OCI-LY1 (cell line): ENCODE data around the gene MARCHF10.

Source experiments
- H2AFZ ChIP-seq: fragments of 200-600 bp; sonication (generic), shearing (Covaris generic); 2 replicates; pipeline ENCODE4 v1.6.0; 2014; ENCODE audit warnings: antibody characterized with exemption, mild to moderate bottlenecking, low read length
- H3F3A ChIP-seq: fragments of 200-600 bp; sonication (generic), shearing (Covaris generic); 2 replicates; pipeline ENCODE4 v1.6.0; 2014; ENCODE audit warnings: mild to moderate bottlenecking, antibody characterized with exemption, low read length, moderate library complexity; ENCODE audit not compliant: insufficient read depth
- H3K27ac ChIP-seq: fragments of 200-600 bp; sonication (generic); 2 replicates; pipeline ENCODE4 v1.5.1; 2014; ENCODE audit warnings: low read length, mixed run types, mild to moderate bottlenecking, low read depth; ENCODE audit not compliant: poor library complexity, severe bottlenecking
- H3K27me3 ChIP-seq: fragments of 200-600 bp; sonication (generic); 2 replicates; pipeline ENCODE4 v1.6.0; 2014; ENCODE audit warnings: antibody characterized with exemption, mild to moderate bottlenecking, low read length, moderate library complexity; ENCODE audit not compliant: insufficient read depth
- H3K36me3 ChIP-seq: fragments of 200-600 bp; sonication (generic); 2 replicates; pipeline ENCODE4 v1.6.1; 2014; ENCODE audit warnings: mild to moderate bottlenecking, antibody characterized with exemption, low read length, moderate library complexity, mixed read lengths; ENCODE audit not compliant: insufficient read depth
- H3K4me1 ChIP-seq: fragments of 200-600 bp; sonication (generic); 2 replicates; pipeline ENCODE4 v1.5.1; 2014; ENCODE audit warnings: mild to moderate bottlenecking, low read length, moderate library complexity; ENCODE audit not compliant: insufficient read depth, severe bottlenecking
- H3K4me2 ChIP-seq: fragments of 200-600 bp; sonication (generic), shearing (Covaris generic); 2 replicates; pipeline ENCODE4 v1.6.1; 2014; ENCODE audit warnings: low read length
- H3K4me3 ChIP-seq: fragments of 200-600 bp; sonication (generic); 2 replicates; pipeline ENCODE4 v1.5.1; 2014; ENCODE audit warnings: low read length, low read depth, mild to moderate bottlenecking, mixed read lengths; ENCODE audit not compliant: poor library complexity, severe bottlenecking
- H3K79me2 ChIP-seq: fragments of 200-600 bp; shearing (Covaris generic); 2 replicates; pipeline ENCODE4 v1.6.1; 2016; ENCODE audit warnings: mixed run types, low read length, mixed read lengths; ENCODE audit not compliant: insufficient read depth
- H3K9ac ChIP-seq: fragments of 200-600 bp; sonication (generic), shearing (Covaris generic); 2 replicates; pipeline ENCODE4 v1.6.1; 2014; ENCODE audit warnings: mild to moderate bottlenecking, low read length, mixed read lengths
- H3K9me2 ChIP-seq: fragments of 200-600 bp; sonication (generic), shearing (Covaris generic); 2 replicates; pipeline ENCODE4 v1.6.1; 2014; ENCODE audit warnings: low read depth, mild to moderate bottlenecking, low read length, mixed read lengths
- H3K9me3 ChIP-seq: fragments of 200-600 bp; shearing (Covaris generic); 2 replicates; pipeline ENCODE4 v1.6.1; 2014; ENCODE audit warnings: low read length, mixed read lengths
- H4K20me1 ChIP-seq: fragments of 200-600 bp; sonication (generic), shearing (Covaris generic); 2 replicates; pipeline ENCODE4 v1.6.0; 2016; ENCODE audit warnings: mild to moderate bottlenecking, low read length; ENCODE audit not compliant: insufficient read depth
- CTCF ChIP-seq: fragments of 200-600 bp; sonication (generic), shearing (Covaris generic); IDR thresholded peaks from 2 replicates; pipeline ENCODE4 v1.5.1; 2017; ENCODE audit warnings: mild to moderate bottlenecking, antibody characterized with exemption, low read length, moderate library complexity, mixed read lengths
- EZH2 ChIP-seq: fragments of 200-600 bp; sonication (generic), shearing (Covaris generic); IDR thresholded peaks from 2 replicates; pipeline ENCODE4 v1.8.0; 2017; ENCODE audit warnings: borderline replicate concordance, mixed run types, mild to moderate bottlenecking, antibody characterized with exemption, low read length, moderate library complexity, mixed read lengths

MARCHF10 gene

DNA sequence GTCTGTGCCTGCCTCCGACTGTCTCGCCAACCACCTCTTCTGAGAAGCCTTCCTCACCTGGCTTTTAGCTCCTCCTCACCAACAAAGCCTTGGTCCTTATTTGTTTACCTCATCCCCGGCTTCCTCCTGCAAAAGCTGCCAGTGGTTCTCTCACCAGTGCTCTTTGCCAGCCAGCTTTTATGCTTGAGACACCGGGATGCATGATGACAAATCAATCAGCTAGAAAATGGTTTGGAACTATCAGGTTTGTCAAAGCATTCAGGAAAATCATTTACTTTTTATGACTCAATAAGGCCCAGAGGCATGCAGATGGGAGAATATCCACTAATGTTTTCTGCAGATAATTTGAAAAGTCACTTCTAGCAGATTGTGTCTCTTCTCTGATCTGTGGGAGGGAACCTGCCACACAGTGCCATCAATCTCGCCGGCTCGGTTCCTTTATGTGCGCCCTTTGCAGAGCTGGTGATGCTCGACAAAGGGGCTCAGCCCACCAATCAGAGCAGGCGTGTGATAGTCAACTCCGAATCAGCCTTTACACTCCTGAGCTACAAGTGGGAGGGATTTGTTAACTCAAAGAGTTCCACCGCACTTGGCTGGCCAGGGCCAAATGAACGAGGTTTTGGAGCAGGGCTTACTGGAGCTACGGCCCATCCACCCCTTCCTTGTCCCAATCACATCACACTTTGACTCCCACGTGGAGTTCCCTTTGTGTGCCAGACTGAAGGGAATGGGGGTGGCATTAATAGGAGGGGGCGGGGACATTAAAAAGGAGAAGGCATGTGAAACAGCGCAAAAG is 94.8 kb downstream of the MARCHF10 start:
- no peaks in the 10 kb centered on the region for H3K4me1 ChIP-seq

GRCh38 chr17:62712171-62712581 is 95.9 kb downstream of the MARCHF10 start:
- H3K79me2 ChIP-seq, result no peaks in the 10 kb centered on the region
- TF ChIP-seq EZH2 (no peak), CTCF (no peak)
- H3K4me3 ChIP-seq, result no peak overlapping the region
- no peaks in the 10 kb centered on the region for H3K4me1 ChIP-seq
- no peaks in the 10 kb centered on the region; the same call in none of the 2 replicates for H3K27me3 ChIP-seq
- no peaks in the 10 kb centered on the region for H3K9me2 ChIP-seq
- no peaks in the 10 kb centered on the region for H3F3A ChIP-seq
- H3K27ac ChIP-seq, result no peak overlapping the region
- no peak overlapping the region for H3K4me2 ChIP-seq
- H3K36me3 ChIP-seq, result no peaks in the 10 kb centered on the region; the same call in 1 of the 2 replicates
- peaks cover 3% of the 10 kb centered on the region; the same call in 1 of the 2 replicates for H3K9me3 ChIP-seq
- H2AFZ ChIP-seq, result no peak overlapping the region
- no peak overlapping the region for H3K9ac ChIP-seq
- H4K20me1 ChIP-seq, result no peaks in the 10 kb centered on the region

More for the DNA sequence above, 94.8 kb downstream of the MARCHF10 start:
- Histone ChIP-seq H3K4me3 (no peak overlapping the region), H4K20me1 (no peaks in the 10 kb centered on the region), H3K36me3 (no peaks in the 10 kb centered on the region; the same call in 1 of the 2 replicates), H3K9ac (no peak overlapping the region), H3K79me2 (no peaks in the 10 kb centered on the region), H2AFZ (no peak overlapping the region), H3K9me2 (no peaks in the 10 kb centered on the region), H3K4me2 (no peak overlapping the region), H3F3A (no peaks in the 10 kb centered on the region), H3K9me3 (peaks cover 3% of the 10 kb centered on the region; the same call in 1 of the 2 replicates), H3K27me3 (no peaks in the 10 kb centered on the region; the same call in none of the 2 replicates), H3K27ac (no peak overlapping the region)
- TF ChIP-seq CTCF (no peak), EZH2 (no peak)

DNA sequence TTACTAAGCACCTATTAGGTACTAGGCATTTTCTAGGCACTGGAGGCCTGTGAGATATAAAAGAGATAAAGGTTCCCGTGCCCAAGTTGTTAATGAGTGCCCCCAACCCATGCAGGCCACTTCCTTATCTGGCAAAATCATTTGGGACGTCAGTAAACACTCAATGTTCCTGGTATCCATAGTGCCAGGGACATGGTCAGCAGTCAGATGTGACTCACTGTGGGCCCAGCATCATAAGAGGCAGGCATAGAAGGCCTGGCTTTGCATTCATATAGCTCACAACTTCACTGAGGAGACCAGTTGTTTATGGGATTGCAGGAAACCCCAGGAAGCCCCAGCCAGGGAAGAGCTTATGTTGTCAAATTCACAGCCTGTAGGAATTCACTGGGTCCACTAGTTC is 99.5 kb downstream of the MARCHF10 start:
- no peak overlapping the region for H3K9ac ChIP-seq
- no peaks in the 10 kb centered on the region for H3K9me2 ChIP-seq
- no peak overlapping the region for H3K4me3 ChIP-seq
- H3K4me2 ChIP-seq, result no peak overlapping the region
- no peaks in the 10 kb centered on the region for H3F3A ChIP-seq
- H3K79me2 ChIP-seq, result no peaks in the 10 kb centered on the region
- H4K20me1 ChIP-seq, result no peaks in the 10 kb centered on the region
- H3K27me3 ChIP-seq, result no peaks in the 10 kb centered on the region; the same call in none of the 2 replicates
- H3K27ac ChIP-seq, result no peak overlapping the region
- H2AFZ ChIP-seq, result no peak overlapping the region
- no peak for TF ChIP-seq CTCF
- no peak for TF ChIP-seq EZH2
- H3K36me3 ChIP-seq, result no peaks in the 10 kb centered on the region; the same call in 1 of the 2 replicates
- no peaks in the 10 kb centered on the region for H3K4me1 ChIP-seq
- H3K9me3 ChIP-seq, result peaks cover 3% of the 10 kb centered on the region; the same call in 1 of the 2 replicates
